Measurements from ENCODE around the gene PDXDC1.
"Not testable (repeated sequence)": the region's sequence is repeated elsewhere in the genome, so short reads cannot be mapped to it uniquely, and the experiment has no call there.

The PDXDC1 gene

DNA sequence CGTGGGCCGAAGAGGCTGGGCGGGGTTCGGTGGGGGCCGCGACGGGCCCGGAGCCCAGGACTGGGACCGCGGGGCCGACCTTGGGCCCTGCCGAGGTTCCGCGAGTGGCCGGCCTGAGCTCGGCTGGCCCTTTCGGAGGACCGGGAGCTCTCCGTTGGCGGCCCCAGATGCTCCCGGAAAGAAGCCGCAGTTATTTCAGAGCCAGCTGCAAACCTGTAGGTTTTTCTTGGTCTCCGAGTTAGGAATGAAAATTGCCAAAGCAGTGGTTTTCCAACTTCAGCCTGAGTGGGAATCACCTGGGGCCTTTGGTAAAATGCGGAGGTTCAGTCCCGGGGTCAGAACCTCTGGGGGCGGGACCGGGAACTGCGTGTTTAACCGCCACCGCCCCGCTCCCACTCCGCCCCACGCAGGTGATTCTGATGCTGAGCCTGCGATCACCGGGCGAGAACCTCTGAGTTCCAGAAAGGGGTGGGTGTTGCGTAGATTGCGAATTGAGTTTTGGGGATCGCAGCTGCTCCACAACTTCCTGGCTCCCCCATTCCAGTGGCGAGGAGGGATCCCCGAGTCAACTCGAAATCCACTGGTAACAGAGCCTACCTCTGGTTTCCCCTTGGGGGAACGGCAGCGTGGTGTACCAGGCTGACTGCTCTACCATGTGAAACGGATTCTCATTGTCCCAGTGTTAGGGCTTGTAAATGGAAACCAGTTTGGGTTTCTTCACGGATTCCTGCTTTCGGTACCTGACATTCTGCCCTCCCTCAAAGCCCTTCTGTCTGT lies 780 bp downstream of the PDXDC1 start:
- DNase-seq (ENCODE audit: low spot score) = not testable (repeated sequence)
- H3K4me3 ChIP-seq = peak overlapping the region; percentile 93
- peak overlapping the region; percentile 94 to 96 for H3K27ac ChIP-seq

DNA sequence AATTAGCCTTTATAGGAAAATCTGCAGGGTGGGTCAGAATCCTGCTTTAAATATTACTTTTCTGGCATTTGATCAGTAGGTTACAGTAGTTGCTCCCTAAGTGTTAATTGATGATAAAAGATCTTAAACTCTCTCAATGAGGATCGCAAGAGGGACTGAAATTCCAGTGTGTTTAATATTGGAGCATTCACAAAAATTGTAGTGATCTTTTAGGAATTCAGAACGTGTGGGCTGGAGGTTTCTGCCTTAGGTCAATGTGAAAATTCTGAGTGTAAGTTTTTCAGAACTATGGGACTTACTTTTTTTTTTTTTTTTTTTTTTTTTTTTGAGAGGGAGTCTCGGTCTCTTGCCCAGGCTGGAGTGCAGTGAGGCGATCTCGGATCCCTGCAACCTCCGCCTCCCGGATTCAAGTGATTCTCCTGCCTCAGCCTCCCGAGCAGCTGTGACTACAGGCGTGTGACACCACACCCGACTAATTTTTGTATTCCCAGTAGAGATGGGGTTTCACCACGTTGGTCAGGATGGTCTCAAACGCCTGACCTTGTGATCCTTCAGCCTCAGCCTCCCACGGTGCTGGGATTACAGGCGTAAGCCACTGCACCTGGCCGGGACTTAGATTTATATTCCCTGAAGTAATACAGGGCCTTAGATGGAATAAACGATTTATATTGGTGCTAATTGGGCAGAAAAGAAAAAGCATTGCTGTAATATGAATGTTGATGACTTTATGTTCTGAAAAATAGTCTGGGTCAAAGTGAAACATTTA lies 2.3 kb downstream of the PDXDC1 start:
- not testable (repeated sequence) for H3K27ac ChIP-seq; DNase-seq (ENCODE audit: low spot score); H3K4me3 ChIP-seq

DNA sequence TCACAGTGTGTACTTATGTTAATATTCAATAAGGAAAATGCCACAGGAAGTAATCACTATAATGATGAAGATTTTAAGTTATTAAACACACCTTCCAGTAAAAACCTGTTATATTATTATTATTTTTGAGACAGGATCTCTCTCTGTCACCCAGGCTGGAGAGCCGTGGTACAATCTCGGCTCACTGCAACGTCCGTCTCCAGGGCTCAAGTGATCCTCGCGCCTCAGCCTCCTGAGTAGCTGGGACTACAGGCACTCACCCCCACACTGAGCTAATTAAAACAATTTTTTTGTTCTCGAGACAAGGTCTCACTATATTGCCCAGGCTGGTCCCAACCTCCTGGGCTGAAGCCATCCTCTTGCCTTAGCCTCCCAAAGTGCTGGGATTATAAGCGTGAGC lies 3.5 kb downstream of the PDXDC1 start:
- not testable (repeated sequence) for H3K4me3 ChIP-seq; DNase-seq (ENCODE audit: low spot score); H3K27ac ChIP-seq

DNA sequence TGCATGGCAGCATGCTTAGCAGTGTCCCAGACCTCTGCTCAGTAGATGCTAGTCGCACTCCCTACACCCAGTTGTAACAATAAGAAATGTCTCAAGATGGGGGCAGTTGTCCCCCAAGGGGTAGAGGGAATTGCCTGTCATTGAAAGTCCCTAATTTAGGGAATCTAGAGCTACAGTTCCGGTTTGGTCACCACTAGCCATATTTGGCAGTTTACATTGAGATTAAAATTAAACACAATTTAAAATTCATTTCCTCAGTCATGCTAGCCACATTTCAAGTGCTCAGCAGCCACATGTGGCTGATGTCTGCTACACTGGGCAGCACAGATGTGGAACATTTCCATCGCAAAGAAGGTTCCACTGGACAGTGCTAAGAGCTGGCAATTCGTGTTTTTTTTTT lies 4.1 kb downstream of the PDXDC1 start:
- H3K27ac ChIP-seq = peak overlapping the region in 1 of 2 donors; percentile 11
- DNase-seq (ENCODE audit: low spot score); H3K4me3 ChIP-seq: not testable (repeated sequence)

DNA sequence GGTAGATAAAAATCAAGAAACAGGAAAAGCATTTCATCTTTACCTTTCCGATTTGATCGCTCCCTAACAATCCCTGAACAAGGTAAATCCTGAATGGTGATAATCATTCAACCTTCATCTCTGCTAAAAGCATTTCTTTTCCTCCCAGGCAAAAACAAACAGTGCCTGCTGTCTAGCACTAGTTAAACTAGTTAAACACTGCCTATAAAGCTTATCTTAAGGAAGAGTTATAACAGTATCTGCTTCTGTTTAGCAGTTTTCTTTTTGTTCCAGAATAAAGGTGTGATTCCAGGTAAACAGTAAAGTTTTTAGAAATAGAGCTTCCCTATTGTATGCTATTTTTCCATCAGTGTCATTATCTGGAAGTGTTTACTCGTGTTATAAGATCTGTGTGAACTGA lies 6.4 kb downstream of the PDXDC1 start:
- DNase-seq (ENCODE audit: low spot score); H3K4me3 ChIP-seq; H3K27ac ChIP-seq: not testable (repeated sequence)

DNA sequence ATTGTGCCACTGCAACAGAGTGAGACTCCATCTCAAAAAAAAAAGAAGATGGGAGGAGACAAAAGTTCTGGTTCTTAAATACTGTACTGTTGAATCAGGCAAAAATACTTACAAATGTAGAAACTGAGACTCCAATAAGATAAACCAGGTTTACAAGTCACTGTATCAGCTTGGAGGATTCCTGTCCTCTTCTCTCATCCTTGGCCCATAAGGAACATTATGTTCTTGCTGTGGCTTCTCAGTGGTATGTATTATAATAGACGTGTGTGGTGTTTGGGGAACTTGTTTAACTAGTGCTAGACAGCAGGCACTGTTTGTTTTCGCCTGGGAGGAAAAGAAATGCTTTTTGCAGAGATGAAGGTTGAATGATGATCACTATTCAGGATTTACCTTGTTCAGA lies 7.7 kb downstream of the PDXDC1 start:
- H3K4me3 ChIP-seq; H3K27ac ChIP-seq; DNase-seq (ENCODE audit: low spot score): not testable (repeated sequence)

DNA sequence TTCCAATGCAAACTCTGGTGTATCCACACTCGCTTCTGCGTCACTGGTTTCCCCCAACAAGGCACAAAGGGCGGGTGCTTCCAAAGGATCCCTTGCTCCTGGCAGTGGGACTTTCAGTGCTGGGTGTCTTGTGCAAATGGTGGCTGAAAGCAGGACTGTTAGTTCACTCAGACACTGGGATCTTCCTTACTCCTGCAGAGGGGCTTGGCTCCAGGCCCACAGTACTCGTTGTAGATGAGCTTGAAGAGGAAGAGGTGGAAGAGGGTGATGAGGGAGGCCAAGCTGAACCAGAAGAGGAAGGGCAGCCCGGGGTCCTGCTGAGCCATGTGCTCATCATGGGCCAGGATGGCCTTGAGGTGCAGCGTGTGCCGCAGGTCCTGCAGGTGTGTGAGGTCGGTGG lies 13.3 kb downstream of the PDXDC1 start:
- not testable (repeated sequence) for DNase-seq (ENCODE audit: low spot score); H3K27ac ChIP-seq; H3K4me3 ChIP-seq

DNA sequence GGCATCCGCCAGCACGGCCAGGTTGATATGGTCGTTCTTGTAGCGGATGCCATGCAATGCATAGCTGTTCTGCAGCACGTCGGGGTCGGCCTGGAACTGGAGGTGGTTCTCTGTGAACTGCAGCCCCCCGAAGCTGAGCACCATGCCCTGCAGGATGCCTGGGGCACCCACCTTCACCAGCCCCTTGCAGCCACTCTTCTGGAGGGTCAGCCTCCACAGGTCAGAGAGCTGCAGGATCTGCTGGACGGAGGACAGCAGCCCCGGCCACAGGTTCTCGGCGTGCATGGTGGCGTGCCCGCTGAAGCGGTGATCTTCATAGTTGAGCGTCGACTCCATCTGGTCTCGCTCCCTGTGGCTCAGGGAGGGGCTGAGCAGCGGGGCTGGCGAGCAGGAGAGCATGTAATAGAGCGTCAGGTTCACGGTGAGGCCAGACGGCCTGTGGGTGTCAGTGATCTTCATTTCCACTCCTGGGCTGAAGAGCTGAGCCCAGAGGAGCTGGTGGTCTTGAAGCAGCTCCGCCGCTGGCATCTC lies 13.9 kb downstream of the PDXDC1 start:
- not testable (repeated sequence) for H3K4me3 ChIP-seq; DNase-seq (ENCODE audit: low spot score); H3K27ac ChIP-seq

DNA sequence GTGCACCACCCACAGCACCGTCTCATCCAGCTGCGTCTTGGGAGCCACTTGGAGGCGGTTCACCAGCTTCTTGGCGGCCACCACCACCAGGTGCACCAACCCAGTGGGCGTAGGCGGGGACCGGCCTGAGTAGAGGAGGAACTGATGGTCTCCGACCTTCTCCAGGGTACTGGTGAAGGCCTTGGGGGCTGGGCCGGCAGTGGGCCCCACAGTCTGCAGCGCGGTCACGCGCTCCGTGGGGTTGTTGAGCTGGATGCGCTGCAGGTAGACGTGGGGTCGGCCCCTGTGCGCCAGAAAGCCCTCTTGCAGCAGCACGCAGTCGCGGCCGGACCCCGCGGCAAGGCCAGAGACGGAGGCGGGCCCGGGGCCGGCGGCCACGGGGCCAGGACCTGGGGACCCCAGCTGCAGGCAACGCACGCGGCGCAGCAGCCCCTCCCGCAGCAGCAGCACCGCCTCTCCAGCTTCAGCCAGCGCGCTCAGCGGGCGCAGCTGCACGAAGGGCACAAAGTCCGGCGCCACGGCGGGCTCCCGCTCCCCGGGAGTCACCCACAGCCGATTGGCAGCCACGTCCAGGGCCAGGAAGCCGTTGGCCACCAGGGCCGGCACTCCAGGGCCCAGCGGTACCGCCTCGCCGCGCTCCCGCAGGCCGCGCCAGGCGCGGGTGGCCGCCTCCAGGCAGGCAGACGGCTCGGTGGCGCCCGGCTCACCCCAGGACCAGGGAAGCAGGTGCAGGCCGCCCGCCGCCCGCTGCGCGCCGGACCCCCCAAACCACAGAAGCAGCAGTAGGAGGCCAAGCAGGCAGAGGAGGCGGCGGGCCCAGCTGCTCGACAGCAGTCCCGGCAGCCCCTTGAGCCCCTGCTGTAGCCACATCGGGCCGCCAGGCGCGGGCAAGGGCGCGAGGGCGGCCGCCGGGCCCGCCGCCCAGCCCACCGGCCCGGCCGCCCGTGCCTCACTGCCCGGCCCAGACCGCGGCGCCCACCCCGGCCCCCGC lies 14.8 kb downstream of the PDXDC1 start:
- not testable (repeated sequence) for H3K27ac ChIP-seq; DNase-seq (ENCODE audit: low spot score); H3K4me3 ChIP-seq

DNA sequence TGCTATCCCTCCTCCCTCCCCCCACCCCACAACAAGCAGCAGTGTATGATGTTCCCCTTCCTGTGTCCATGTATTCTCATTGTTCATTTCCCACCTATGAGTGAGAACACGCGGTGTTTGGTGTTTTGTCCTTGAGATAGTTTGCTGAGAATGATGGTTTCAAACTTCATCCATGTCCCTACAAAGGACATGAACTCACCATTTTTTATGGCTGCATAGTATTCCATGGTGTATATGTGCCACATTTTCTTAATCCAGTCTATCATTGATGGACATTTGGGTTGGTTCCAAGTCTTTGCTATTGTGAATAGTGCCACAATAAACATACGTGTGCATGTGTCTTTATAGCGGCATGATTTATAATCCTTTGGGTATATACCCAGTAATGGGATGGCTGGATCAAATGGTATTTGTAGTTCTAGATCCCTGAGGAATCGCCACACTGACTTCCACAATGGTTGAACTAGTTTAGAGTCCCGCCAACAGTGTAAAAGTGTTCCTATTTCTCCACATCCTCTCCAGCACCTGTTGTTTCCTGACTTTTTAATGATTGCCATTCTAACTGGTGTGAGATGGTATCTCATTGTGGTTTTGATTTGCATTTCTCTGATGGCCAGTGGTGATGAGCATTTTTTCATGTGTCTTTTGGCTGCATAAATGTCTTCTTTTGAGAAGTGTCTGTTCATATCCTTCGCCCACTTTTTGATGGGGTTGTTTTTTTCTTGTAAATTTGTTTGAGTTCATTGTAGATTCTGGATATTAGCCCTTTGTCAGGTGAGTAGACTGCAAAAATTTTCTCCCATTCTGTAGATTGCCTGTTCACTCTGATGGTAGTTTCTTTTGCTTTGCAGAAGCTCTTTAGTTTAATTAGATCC lies 18.7 kb downstream of the PDXDC1 start:
- not testable (repeated sequence) for H3K27ac ChIP-seq; H3K4me3 ChIP-seq; DNase-seq (ENCODE audit: low spot score)

DNA sequence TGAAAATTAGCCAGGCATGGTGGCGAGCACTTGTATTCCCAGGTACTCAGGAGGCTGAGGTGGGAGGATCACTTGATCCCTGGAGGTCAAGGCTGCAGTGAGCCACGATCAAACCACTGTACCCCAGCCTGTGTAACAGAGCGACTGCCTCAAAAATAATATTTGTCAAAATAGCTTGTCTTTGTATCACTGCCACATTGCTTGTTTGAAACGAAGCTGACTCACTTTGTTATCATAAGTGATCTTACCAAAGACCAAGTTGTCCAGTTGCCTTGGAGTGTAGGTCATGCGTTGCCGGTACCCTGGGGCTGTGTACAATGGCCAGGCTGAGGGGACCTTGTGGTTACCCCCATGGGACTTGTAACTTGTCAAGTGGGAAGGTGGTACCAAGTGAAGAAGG lies 21.9 kb downstream of the PDXDC1 start:
- H3K27ac ChIP-seq; DNase-seq (ENCODE audit: low spot score); H3K4me3 ChIP-seq: not testable (repeated sequence)

DNA sequence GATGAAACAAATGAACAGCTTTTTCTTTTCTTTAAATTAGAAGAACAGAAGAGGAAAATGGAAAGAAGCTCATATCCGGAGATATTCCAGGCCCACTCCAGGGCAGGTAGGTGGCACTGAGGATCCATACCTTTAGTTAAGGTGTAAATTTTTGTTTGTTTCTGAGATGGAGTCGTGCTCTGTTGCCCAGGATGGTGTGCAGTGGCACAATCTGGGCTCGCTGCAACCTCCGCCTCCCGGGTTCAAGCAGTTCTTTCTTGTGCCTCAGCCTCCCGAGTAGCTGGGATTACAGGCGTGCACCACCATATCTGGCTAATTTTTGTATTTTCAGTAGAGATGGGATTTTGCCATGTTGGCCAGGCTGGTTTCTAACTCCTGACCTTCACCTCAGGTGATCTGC lies 23.5 kb downstream of the PDXDC1 start:
- not testable (repeated sequence) for DNase-seq (ENCODE audit: low spot score); H3K4me3 ChIP-seq; H3K27ac ChIP-seq

DNA sequence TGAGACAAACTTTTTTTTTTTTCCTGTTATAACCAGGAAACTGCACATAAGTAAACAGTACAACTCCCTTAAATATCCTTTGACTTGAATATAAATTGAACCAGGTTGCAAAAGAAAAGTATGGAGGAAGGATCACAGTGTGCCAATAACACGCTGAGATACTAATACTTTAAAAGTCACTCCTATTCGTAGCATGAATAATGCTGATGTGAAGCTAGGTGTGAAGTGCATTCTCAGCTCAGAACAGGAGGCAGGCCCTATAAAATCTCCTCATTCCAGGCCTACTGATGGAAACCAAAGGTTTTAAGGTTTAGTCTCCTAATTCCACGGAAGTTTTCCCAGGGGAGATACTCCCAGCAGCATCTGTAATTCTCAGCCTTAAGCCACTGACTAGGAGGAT lies 25.0 kb downstream of the PDXDC1 start:
- H3K4me3 ChIP-seq; DNase-seq (ENCODE audit: low spot score); H3K27ac ChIP-seq: not testable (repeated sequence)

DNA sequence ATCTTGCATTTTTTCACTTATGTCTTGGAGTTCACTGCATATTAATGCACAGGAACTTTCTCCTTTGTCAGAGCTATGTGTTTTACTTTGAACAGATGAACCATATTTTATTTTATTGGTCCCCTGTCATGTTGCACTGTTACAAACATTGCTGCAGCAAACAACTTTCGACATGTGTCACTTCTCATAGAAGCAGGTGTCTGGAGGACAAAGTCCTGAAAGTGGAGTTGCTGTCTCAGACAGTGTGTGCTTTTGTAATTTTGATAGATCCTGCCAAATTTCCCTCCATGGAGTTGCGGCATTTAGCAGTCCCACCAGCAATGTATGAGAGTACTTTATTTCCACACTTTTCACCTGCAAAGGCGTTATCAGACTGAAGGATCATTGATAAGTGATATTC lies 27.6 kb downstream of the PDXDC1 start:
- H3K27ac ChIP-seq; H3K4me3 ChIP-seq; DNase-seq (ENCODE audit: low spot score): not testable (repeated sequence)

DNA sequence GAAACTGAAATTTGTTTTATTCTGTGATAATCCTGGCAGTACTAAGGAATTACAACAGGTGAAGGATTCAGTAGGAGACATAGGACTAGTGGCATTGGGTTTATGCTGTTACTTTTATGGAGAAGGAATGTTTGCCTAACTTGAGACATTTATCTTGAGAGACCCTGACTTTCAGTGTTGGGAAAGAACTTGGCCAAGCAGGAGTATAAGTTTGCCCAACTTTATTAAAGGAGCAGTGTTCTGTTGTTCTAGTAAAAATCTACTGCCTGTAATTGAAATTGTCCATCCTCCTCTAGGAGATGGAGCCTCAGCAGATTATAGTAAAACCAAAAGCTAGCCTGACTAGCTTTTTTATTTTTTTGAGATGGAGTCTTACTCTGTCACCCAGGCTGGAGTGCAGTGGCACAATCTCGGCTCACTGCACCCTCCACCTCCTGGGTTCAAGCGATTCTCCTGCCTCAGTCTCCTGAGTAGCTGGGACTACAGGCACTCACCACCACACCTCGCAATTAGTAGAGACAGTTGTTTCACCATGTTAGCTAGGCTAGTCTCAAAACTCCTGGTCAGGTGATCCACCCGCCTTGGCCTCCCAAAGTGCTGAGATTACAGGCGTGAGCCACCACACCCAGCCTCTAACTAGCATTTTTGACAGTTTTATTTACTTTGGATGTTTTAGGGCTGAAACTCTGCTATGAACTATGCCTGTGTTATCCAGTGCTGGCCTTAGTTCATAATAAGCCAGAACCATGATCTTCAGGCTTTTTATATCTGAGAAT lies 30.7 kb downstream of the PDXDC1 start:
- H3K4me3 ChIP-seq; DNase-seq (ENCODE audit: low spot score): not testable (repeated sequence)
- H3K27ac ChIP-seq = peak overlapping the region in 1 of 2 donors; percentile 46

DNA sequence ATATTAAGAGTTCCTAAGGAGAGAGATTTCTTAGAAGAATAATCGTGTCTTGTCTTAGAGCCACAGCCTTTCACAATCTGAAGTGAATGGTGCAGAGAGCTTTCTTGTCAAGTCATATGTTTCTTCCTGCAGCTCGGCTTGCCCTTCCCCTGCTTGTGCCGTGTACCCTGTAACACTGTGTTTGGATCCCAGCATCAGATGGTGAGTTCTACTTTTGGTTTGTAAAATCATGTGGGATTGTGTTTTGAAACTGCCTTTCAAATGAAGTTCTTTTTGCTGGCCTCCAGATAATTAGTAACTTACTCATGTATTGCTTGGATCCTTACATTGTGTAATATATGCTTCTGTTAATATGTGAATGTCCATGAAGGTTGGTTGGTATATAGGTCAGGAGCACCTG lies 33.8 kb downstream of the PDXDC1 start:
- not testable (repeated sequence) for H3K27ac ChIP-seq; DNase-seq (ENCODE audit: low spot score); H3K4me3 ChIP-seq

DNA sequence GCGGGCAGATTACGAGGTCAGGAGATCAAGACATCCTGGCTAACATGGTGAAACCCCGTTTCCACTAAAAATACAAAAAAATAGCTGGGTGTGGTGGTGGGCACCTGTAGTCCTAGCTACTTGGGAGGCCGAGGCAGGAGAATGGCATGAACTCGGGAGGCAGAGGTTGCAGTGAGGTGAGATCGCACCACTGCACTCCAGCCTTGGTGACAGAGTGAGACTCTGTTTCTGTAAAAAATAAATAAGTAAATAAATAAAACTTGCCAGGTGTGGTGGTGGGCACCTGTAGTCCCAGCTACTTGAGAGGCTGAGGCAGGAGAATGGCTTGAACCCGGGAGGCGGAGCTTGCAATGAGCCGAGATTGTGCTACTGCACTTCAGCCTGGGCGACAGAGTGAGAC lies 38.1 kb downstream of the PDXDC1 start:
- DNase-seq (ENCODE audit: low spot score); H3K27ac ChIP-seq; H3K4me3 ChIP-seq: not testable (repeated sequence)

Data from coronary artery (tissue), 2 donors.